Measurements from ENCODE around the gene PLEKHA7.

Gene PLEKHA7

GRCh38 chr11:16790486-16791190 is 223.6 kb downstream of the PLEKHA7 start:
- DNase-seq (ENCODE audit: low read depth, low spot score), result no peak

- DNase-seq (ENCODE audit: low read depth, low spot score), result no peak
Measured at GRCh38 chr11:16789560-16790485, 224.4 kb downstream of the PLEKHA7 start.

GRCh38 chr11:16789063-16789420 is 225.2 kb downstream of the PLEKHA7 start:
- DNase-seq (ENCODE audit: low read depth, low spot score), result no peak

GRCh38 chr11:16788141-16789062 is 225.8 kb downstream of the PLEKHA7 start:
- DNase-seq (ENCODE audit: low read depth, low spot score), result peak; percentile 87

- no peak for DNase-seq (ENCODE audit: low read depth, low spot score)
Measured at GRCh38 chr11:16787035-16787742, 227.0 kb downstream of the PLEKHA7 start.

GRCh38 chr11:16786131-16786530 is 228.1 kb downstream of the PLEKHA7 start:
- no peak for DNase-seq (ENCODE audit: low read depth, low spot score)

GRCh38 chr11:16785520-16786128 is 228.6 kb downstream of the PLEKHA7 start:
- peak; percentile 87 for DNase-seq (ENCODE audit: low read depth, low spot score)

- no peak for DNase-seq (ENCODE audit: low read depth, low spot score)
Measured at GRCh38 chr11:16784666-16785065, 229.5 kb downstream of the PLEKHA7 start.

GRCh38 chr11:16784097-16784496 is 230.1 kb downstream of the PLEKHA7 start:
- no peak for DNase-seq (ENCODE audit: low read depth, low spot score)

GRCh38 chr11:16783321-16783801 is 230.9 kb downstream of the PLEKHA7 start:
- DNase-seq (ENCODE audit: low read depth, low spot score), result no peak

- DNase-seq (ENCODE audit: low read depth, low spot score), result no peak
Measured at GRCh38 chr11:16781936-16782919, 232.0 kb downstream of the PLEKHA7 start.

GRCh38 chr11:16780698-16781550 is 233.3 kb downstream of the PLEKHA7 start:
- no peak for DNase-seq (ENCODE audit: low read depth, low spot score)

GRCh38 chr11:16780146-16780545 is 234.1 kb downstream of the PLEKHA7 start:
- no peak for DNase-seq (ENCODE audit: low read depth, low spot score)

GRCh38 chr11:16779436-16779835 is 234.8 kb downstream of the PLEKHA7 start:
- no peak for DNase-seq (ENCODE audit: low read depth, low spot score)

GRCh38 chr11:16778876-16779275 is 235.3 kb downstream of the PLEKHA7 start:
- DNase-seq (ENCODE audit: low read depth, low spot score), result no peak

- no peak for DNase-seq (ENCODE audit: low read depth, low spot score)
Measured at GRCh38 chr11:16778286-16778685, 235.9 kb downstream of the PLEKHA7 start.

GRCh38 chr11:16777613-16777975 is 236.6 kb downstream of the PLEKHA7 start:
- no peak for DNase-seq (ENCODE audit: low read depth, low spot score)

All from astrocyte of the hippocampus (primary cell).